ENCODE results near the gene MAP4K4. TPM values are rescaled to one million over a fixed set of nuclear protein-coding genes. Genes with fewer than 3 reads are reported as not detected.

The MAP4K4 gene
- polyA plus RNA-seq, 3 donors = 5.3 to 66.9 (median 8.7) TPM

DNA sequence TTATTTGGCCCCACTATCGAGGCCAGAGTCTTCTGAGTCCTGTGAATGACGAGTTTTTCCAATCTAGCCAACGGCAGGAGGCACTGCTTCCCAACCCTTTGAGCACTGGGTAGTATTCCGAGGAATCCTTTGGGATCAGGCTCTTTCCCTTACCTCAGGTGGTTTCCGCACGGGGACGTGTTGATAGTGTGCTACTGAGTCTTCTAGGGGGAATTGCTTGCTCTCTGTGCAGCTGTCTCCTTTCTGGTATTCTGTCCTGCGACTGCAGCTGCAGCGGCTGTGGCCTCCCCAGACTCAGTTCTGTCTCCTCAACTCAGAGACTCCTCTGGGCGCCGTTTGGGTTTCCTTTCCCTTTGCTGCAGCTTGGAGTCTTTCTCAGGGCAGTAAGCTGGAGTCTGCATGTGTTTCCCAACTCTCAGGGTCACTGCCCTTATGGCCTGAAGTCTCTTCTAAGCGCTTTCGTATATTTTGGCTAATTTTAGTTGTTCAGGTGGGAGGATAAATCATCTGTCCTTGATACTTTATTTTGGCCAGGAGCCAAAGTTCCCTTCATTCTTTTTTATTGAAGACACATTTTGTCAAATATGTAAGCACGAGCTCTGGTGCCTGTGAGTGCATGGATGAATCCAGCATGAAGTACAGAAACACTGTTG is 118.4 kb downstream of the MAP4K4 start:
- Mint-ChIP-seq H3K9me3 (no peaks in the 10 kb centered on the region), H3K27me3 (ENCODE audit: low read depth in 3 of 3) (no peaks in the 10 kb centered on the region), H3K4me3 (no peak overlapping the region), H3K36me3 (peaks cover 11 to 21% of the 10 kb centered on the region in 2 donors), H3K4me1 (peaks cover 28% of the 10 kb centered on the region), H3K27ac (peak overlapping the region in 1 of 7 donors; percentile 73)
- no peaks in the 10 kb centered on the region for H3K4me1 ChIP-seq (ENCODE audit: control insufficient read depth in 1 of 2, insufficient read depth in 2 of 2, low read length in 2 of 2)
- DNase-seq = no peak
- H3K9ac ChIP-seq (ENCODE audit: insufficient read depth, low read length, poor library complexity, severe bottlenecking) = no peak overlapping the region
- no peaks in the 10 kb centered on the region for H3K9me3 ChIP-seq (replicated peaks in 1 of 2; ENCODE audit: control insufficient read depth in 1 of 2, insufficient read depth in 1 of 2, low read length in 2 of 2)
- H2AFZ ChIP-seq (ENCODE audit: insufficient read depth, low read depth, low read length, poor library complexity, severe bottlenecking) = no peak overlapping the region
- peaks cover 0 to 5% of the 10 kb centered on the region in 2 donors for H3K36me3 ChIP-seq (replicated peaks in 1 of 2; ENCODE audit: control insufficient read depth in 1 of 2, insufficient read depth in 2 of 2, low read length in 2 of 2)
- TF ChIP-seq, protein P1, sequence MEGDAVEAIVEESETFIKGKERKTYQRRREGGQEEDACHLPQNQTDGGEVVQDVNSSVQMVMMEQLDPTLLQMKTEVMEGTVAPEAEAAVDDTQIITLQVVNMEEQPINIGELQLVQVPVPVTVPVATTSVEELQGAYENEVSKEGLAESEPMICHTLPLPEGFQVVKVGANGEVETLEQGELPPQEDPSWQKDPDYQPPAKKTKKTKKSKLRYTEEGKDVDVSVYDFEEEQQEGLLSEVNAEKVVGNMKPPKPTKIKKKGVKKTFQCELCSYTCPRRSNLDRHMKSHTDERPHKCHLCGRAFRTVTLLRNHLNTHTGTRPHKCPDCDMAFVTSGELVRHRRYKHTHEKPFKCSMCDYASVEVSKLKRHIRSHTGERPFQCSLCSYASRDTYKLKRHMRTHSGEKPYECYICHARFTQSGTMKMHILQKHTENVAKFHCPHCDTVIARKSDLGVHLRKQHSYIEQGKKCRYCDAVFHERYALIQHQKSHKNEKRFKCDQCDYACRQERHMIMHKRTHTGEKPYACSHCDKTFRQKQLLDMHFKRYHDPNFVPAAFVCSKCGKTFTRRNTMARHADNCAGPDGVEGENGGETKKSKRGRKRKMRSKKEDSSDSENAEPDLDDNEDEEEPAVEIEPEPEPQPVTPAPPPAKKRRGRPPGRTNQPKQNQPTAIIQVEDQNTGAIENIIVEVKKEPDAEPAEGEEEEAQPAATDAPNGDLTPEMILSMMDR (IDR thresholded peaks at IDR 0.05) = no peak
- 83% methylated on average over 7 of the region's 14 CpGs for WGBS (ENCODE audit: insufficient coverage)
- intact Hi-C loops (cut with micrococcal nuclease) = no loop called here
- H3K4me2 ChIP-seq (replicated peaks; ENCODE audit: extremely low read depth, low read length, poor library complexity, severe bottlenecking) = no peak overlapping the region
- H4K20me1 ChIP-seq (ENCODE audit: insufficient read depth, low read length) = peaks cover 99% of the 10 kb centered on the region
- no peaks in the 10 kb centered on the region for H3K27me3 ChIP-seq (ENCODE audit: control insufficient read depth in 2 of 2, insufficient read depth in 2 of 2, low read length in 2 of 2)
- no peak overlapping the region for H3K27ac ChIP-seq (ENCODE audit: low read depth in 1 of 2, low read length in 2 of 2)
- peaks cover 99% of the 10 kb centered on the region for H3K79me2 ChIP-seq (ENCODE audit: insufficient read depth, low read length)
- H3K4me3 ChIP-seq (replicated peaks in 1 of 3; ENCODE audit: low read depth in 2 of 3, low read length in 3 of 3) = no peak overlapping the region

DNA sequence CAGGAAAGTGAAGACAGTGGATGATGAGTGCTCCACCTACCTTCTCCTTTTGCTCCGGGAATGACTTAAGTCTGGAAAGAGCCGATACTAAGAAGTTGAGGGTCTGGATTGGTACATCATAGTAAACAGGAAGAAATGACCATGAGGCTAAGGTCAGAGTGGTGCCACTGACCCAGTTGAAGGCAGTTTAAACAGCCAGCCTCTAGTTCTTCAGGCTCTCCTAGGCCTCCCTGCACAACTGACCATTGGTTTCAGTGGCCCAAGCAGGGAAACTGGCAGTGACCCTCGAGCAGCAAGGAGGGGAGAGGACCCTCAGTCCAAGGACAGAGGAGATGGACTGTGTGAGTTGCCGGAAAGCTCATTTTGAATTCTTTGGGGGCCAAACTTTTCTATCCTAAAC is 119.1 kb downstream of the MAP4K4 start:
- Histone ChIP-seq H3K9ac (ENCODE audit: insufficient read depth, low read length, poor library complexity, severe bottlenecking) (no peak overlapping the region), H3K9me3 (replicated peaks in 1 of 2; ENCODE audit: control insufficient read depth in 1 of 2, insufficient read depth in 1 of 2, low read length in 2 of 2) (no peaks in the 10 kb centered on the region), H4K20me1 (ENCODE audit: insufficient read depth, low read length) (peaks cover 99% of the 10 kb centered on the region), H3K4me2 (replicated peaks; ENCODE audit: extremely low read depth, low read length, poor library complexity, severe bottlenecking) (no peak overlapping the region), H3K4me3 (replicated peaks in 1 of 3; ENCODE audit: low read depth in 2 of 3, low read length in 3 of 3) (no peak overlapping the region), H3K4me1 (ENCODE audit: control insufficient read depth in 1 of 2, insufficient read depth in 2 of 2, low read length in 2 of 2) (no peaks in the 10 kb centered on the region), H3K36me3 (replicated peaks in 1 of 2; ENCODE audit: control insufficient read depth in 1 of 2, insufficient read depth in 2 of 2, low read length in 2 of 2) (peaks cover 0 to 5% of the 10 kb centered on the region in 2 donors), H3K79me2 (ENCODE audit: insufficient read depth, low read length) (peaks cover 99% of the 10 kb centered on the region), H2AFZ (ENCODE audit: insufficient read depth, low read depth, low read length, poor library complexity, severe bottlenecking) (no peak overlapping the region), H3K27me3 (ENCODE audit: control insufficient read depth in 2 of 2, insufficient read depth in 2 of 2, low read length in 2 of 2) (no peaks in the 10 kb centered on the region), H3K27ac (ENCODE audit: low read depth in 1 of 2, low read length in 2 of 2) (no peak overlapping the region)
- peaks cover 11 to 17% of the 10 kb centered on the region in 2 donors for H3K36me3 Mint-ChIP-seq
- H3K27ac Mint-ChIP-seq = peak overlapping the region in 2 of 7 donors; percentile 41 to 73
- H3K27me3 Mint-ChIP-seq (ENCODE audit: low read depth in 3 of 3) = no peaks in the 10 kb centered on the region
- DNase-seq = no peak
- TF ChIP-seq, protein P1 (IDR thresholded peaks at IDR 0.05) = no peak
- peaks cover 24% of the 10 kb centered on the region for H3K4me1 Mint-ChIP-seq
- H3K4me3 Mint-ChIP-seq = no peak overlapping the region
- WGBS (ENCODE audit: insufficient coverage) = 100% methylated on average over 1 of the region's 4 CpGs
- H3K9me3 Mint-ChIP-seq = no peaks in the 10 kb centered on the region
- intact Hi-C loops (cut with micrococcal nuclease) = no loop called here
